ENCODE results near the gene ATF6B. TPM values are rescaled to one million over a fixed set of nuclear protein-coding genes. Genes with fewer than 3 reads are reported as not detected.

The ATF6B gene
- total and polyA plus RNA-seq, 2 of the 8 experiments (the other 6 are each of a cell fraction or from before 2014, with no cell fraction given) = 38.1 to 42.2 TPM

GRCh38 chr6:32168350-32168749 lies 40.3 kb upstream of the ATF6B start:
- no peak overlapping the region for H3K27ac ChIP-seq (ENCODE audit: low read depth, low read length)
- peaks cover 4 to 41% (median 32%) of the 10 kb centered on the region in 4 experiments for H3K36me3 ChIP-seq (ENCODE audit: control insufficient read depth in 2 of 4, insufficient read depth in 4 of 4, low read length in 3 of 4)

More at GRCh38 chr6:32168350-32168749, 40.3 kb upstream of the ATF6B start:
- Histone ChIP-seq H3K79me1 (ENCODE audit: low read depth, low read length) (no peaks in the 10 kb centered on the region; the same call in 1 of the 2 replicates), H3K23ac (ENCODE audit: insufficient read length) (no peak overlapping the region), H3K18ac (ENCODE audit: extremely low read depth, low read length) (no peak overlapping the region), H3K14ac (ENCODE audit: insufficient read length) (no peak overlapping the region), H3K4me3 (ENCODE audit: extremely low read depth in 1 of 4, insufficient read depth in 2 of 4, low read depth in 3 of 4, low read length in 4 of 4) (no peak overlapping the region), H2BK12ac (ENCODE audit: low read depth, low read length) (no peak overlapping the region), H3K23me2 (ENCODE audit: low read depth, low read length) (no peaks in the 10 kb centered on the region), H4K20me1 (replicated peaks in 1 of 2; ENCODE audit: control insufficient read depth in 1 of 2, insufficient read depth in 2 of 2, low read length in 2 of 2) (peaks cover 2 to 7% of the 10 kb centered on the region in 2 experiments), H3K4me2 (ENCODE audit: insufficient read depth in 1 of 2, low read depth in 2 of 2, low read length in 2 of 2) (no peak overlapping the region), H2AFZ (ENCODE audit: low read length) (no peak overlapping the region), H3K9me3 (ENCODE audit: insufficient read depth in 2 of 2, low read depth in 1 of 2, low read length in 1 of 2) (no peaks in the 10 kb centered on the region), H4K91ac (replicated peaks; ENCODE audit: insufficient read length, low read length) (no peak overlapping the region), H2AK5ac (ENCODE audit: low read depth, low read length) (no peak overlapping the region), H3K79me2 (ENCODE audit: control insufficient read depth in 1 of 2, insufficient read depth in 2 of 2, low read length in 2 of 2) (peaks cover 0 to 13% of the 10 kb centered on the region in 2 experiments; a peak in 3 of 4 replicates), H3K4ac (replicated peaks; ENCODE audit: insufficient read length, low read depth, low read length) (no peak overlapping the region), H2BK15ac (ENCODE audit: low read length) (no peak overlapping the region), H4K8ac (ENCODE audit: extremely low read depth, insufficient read depth, low read length) (no peak overlapping the region), H2BK20ac (ENCODE audit: low read length) (no peak overlapping the region), H2BK120ac (replicated peaks; ENCODE audit: low read depth, low read length) (no peak overlapping the region), H3K56ac (replicated peaks; ENCODE audit: insufficient read length, low read depth, low read length) (no peak overlapping the region), H2BK5ac (ENCODE audit: low read depth, low read length) (no peak overlapping the region), H3K27me3 (replicated peaks in 1 of 4; ENCODE audit: control insufficient read depth in 3 of 4, extremely low read depth in 1 of 4, insufficient read depth in 3 of 4, low read length in 3 of 4) (no peaks in the 10 kb centered on the region), H4K5ac (ENCODE audit: insufficient read length, low read depth, low read length) (no peak overlapping the region), H3K4me1 (replicated peaks in 1 of 4; ENCODE audit: control insufficient read depth in 3 of 4, insufficient read depth in 4 of 4, low read length in 3 of 4) (peaks cover 1 to 9% (median 3%) of the 10 kb centered on the region in 4 experiments; a peak in 5 of 7 replicates), H3K9ac (replicated peaks in 1 of 4; ENCODE audit: extremely low read depth in 1 of 4, low read depth in 3 of 4, low read length in 3 of 4) (no peak overlapping the region)
- FAIRE-seq (no peak), DNase-seq (ENCODE audit: low read depth in 1 of 2, low spot score in 2 of 2) (no peak)
- WGBS, 2 experiments (ENCODE audit: extremely low coverage in 1 of 2, insufficient coverage in 1 of 2, insufficient read length in 1 of 2, insufficient replicate concordance in 2 of 2, low coverage in 1 of 2, low lambda C conversion rate in 2 of 2, missing lambda C conversion rate in 1 of 2) = 88% methylated on average over 2 of the region's 2 CpGs; no CpG with 5 or more reads in 1 of the 2 experiments
- CTCF ChIA-PET (ENCODE audit: partially characterized antibody) = interaction anchor here (1.1 to 6.7 kb wide), 6 partner anchors 10 to 54 kb away, joined by 3 to 72 read pairs (median 8); no protein-coding TSS in a partner anchor
- TF ChIP-seq EGR1 (IDR thresholded peaks at IDR 0.05; ENCODE audit: borderline replicate concordance, low read depth, low read length) = no peak
- POLR2A ChIA-PET (ENCODE audit: partially characterized antibody) = interaction anchor here (0.9 to 6.8 kb wide), 10 partner anchors 8 to 198 kb away, joined by 3 to 49 read pairs (median 4); partner anchors contain the start of genes AGPAT1, FKBPL, PRRT1 and TNXB

Measured in H1 (cell line).